ENCODE data around the gene MAN1A1.

GRCh38 chr6:119197271-119197670 is 152.3 kb downstream of the MAN1A1 start:
- no peak for TF ChIP-seq CTCF (IDR thresholded peaks at IDR 0.05; ENCODE audit: low read depth, low read length, poor library complexity, severe bottlenecking)
- TF ChIP-seq EZH2phosphoT487 (IDR thresholded peaks at IDR 0.05; ENCODE audit: borderline replicate concordance, low read length): no peak
